Measurements from ENCODE around the gene CD300E. TPM values are rescaled to one million over a fixed set of nuclear protein-coding genes. Genes with fewer than 3 reads are reported as not detected.

The CD300E gene
- total RNA-seq, 6 experiments from 2014 or later: not detected

GRCh38 chr17:74646231-74646630, 22.7 kb upstream of the CD300E start:
- no peak for DNase-seq
- Mint-ChIP-seq H3K4me3 (no peak overlapping the region), H3K36me3 (ENCODE audit: low read depth) (no peaks in the 10 kb centered on the region; the same call in 1 of the 2 replicates), H3K27ac (no peak overlapping the region), H3K27me3 (ENCODE audit: insufficient read depth) (peaks cover 2% of the 10 kb centered on the region), H3K9me3 (peaks cover 30% of the 10 kb centered on the region; the same call in 1 of the 2 replicates), H3K4me1 (ENCODE audit: low read depth) (no peaks in the 10 kb centered on the region)
- no peak; the same call in 1 of the 2 replicates for TF ChIP-seq CTCF (IDR thresholded peaks at IDR 0.05)

- no peak for DNase-seq
Observed at GRCh38 chr17:74645010-74645409, 21.5 kb upstream of the CD300E start.

GRCh38 chr17:74644419-74644818, 20.9 kb upstream of the CD300E start:
- H3K27ac Mint-ChIP-seq: no peak overlapping the region
- peaks cover 2% of the 10 kb centered on the region for H3K27me3 Mint-ChIP-seq (ENCODE audit: insufficient read depth)

More at GRCh38 chr17:74645010-74645409, 21.5 kb upstream of the CD300E start:
- Mint-ChIP-seq H3K4me3 (no peak overlapping the region), H3K9me3 (peaks cover 30% of the 10 kb centered on the region; the same call in 1 of the 2 replicates), H3K36me3 (ENCODE audit: low read depth) (no peaks in the 10 kb centered on the region), H3K27ac (no peak overlapping the region), H3K27me3 (ENCODE audit: insufficient read depth) (no peaks in the 10 kb centered on the region; the same call in none of the 2 replicates), H3K4me1 (ENCODE audit: low read depth) (no peaks in the 10 kb centered on the region)
- TF ChIP-seq CTCF (IDR thresholded peaks at IDR 0.05): no peak

GRCh38 chr17:74643826-74644225, 20.3 kb upstream of the CD300E start:
- Mint-ChIP-seq H3K4me1 (ENCODE audit: low read depth) (no peaks in the 10 kb centered on the region), H3K36me3 (ENCODE audit: low read depth) (no peaks in the 10 kb centered on the region), H3K4me3 (no peak overlapping the region), H3K9me3 (peaks cover 30% of the 10 kb centered on the region; the same call in 1 of the 2 replicates), H3K27me3 (ENCODE audit: insufficient read depth) (peaks cover 2% of the 10 kb centered on the region), H3K27ac (no peak overlapping the region)
- no peak for TF ChIP-seq CTCF (IDR thresholded peaks at IDR 0.05)
- no peak for DNase-seq

More at GRCh38 chr17:74644419-74644818, 20.9 kb upstream of the CD300E start:
- no peaks in the 10 kb centered on the region for H3K4me1 Mint-ChIP-seq (ENCODE audit: low read depth)
- peaks cover 30% of the 10 kb centered on the region; the same call in 1 of the 2 replicates for H3K9me3 Mint-ChIP-seq
- H3K36me3 Mint-ChIP-seq (ENCODE audit: low read depth): no peaks in the 10 kb centered on the region
- TF ChIP-seq CTCF (IDR thresholded peaks at IDR 0.05): no peak
- DNase-seq: no peak
- no peak overlapping the region for H3K4me3 Mint-ChIP-seq

GRCh38 chr17:74642995-74643394, 19.5 kb upstream of the CD300E start:
- Mint-ChIP-seq H3K4me3 (no peak overlapping the region), H3K9me3 (peaks cover 30% of the 10 kb centered on the region; the same call in 1 of the 2 replicates), H3K4me1 (ENCODE audit: low read depth) (no peaks in the 10 kb centered on the region), H3K27ac (no peak overlapping the region), H3K27me3 (ENCODE audit: insufficient read depth) (peaks cover 2% of the 10 kb centered on the region), H3K36me3 (ENCODE audit: low read depth) (no peaks in the 10 kb centered on the region)
- no peak for DNase-seq
- TF ChIP-seq CTCF (IDR thresholded peaks at IDR 0.05): no peak

All from HFFc6 (cell line).